Caco-2 (cell line): ENCODE data around the gene C11orf24. TPM values are rescaled to one million over a fixed set of nuclear protein-coding genes. Genes with fewer than 3 reads are reported as not detected.

Experiments used
- BruUV-seq: library from RNA; stranded (reverse); fragments of 400-500 nt; replicated peaks from 2 replicates; lab custom pipeline; 2021; lab: Mats Ljungman, UMichigan
- CTCF ChIA-PET: fragments of 300-600 bp; sonication (Branson Sonifier 250); formaldehyde crosslinking; loops from one replicate; lab custom pipeline; 2022; ENCODE audit warnings: antibody characterized with exemption; lab: Charles Lee
- POLR2A ChIA-PET: fragments of 300-600 bp; sonication (Branson Sonifier 250); formaldehyde crosslinking; loops from one replicate; lab custom pipeline; 2022; ENCODE audit warnings: antibody characterized with exemption; lab: Charles Lee
- DNase-seq, 2 experiments: peaks; one replicate each; pipeline versions ENCODE4 v3.0.0 to v3.0.0-alpha.2; 2020 to 2022
- H3K27me3 ChIP-seq: replicated peaks from 2 replicates; pipeline ENCODE4 v1.6.0; 2011; ENCODE audit warnings: low read length; ENCODE audit not compliant: control insufficient read depth, insufficient read depth
- H3K36me3 ChIP-seq: 2 replicates; pipeline ENCODE4 v1.5.1; 2011; ENCODE audit warnings: low read length; ENCODE audit not compliant: control insufficient read depth, insufficient read depth
- H3K4me1 ChIP-seq: fragments of 250-450 bp; sonication (Bioruptor Pico); 2 replicates; pipeline ENCODE4 v1.5.1; 2020; ENCODE audit warnings: mild to moderate bottlenecking
- H3K4me3 ChIP-seq: 2 replicates; pipeline ENCODE4 v1.5.1; 2011; ENCODE audit warnings: low read depth, mild to moderate bottlenecking, control low read depth, low read length
- H3K9me3 ChIP-seq: fragments of 250-450 bp; sonication (Bioruptor Pico); 2 replicates; pipeline ENCODE4 v1.5.1; 2020; ENCODE audit warnings: mild to moderate bottlenecking, moderate library complexity
- H3K27ac Mint-ChIP-seq: one replicate; pipeline ENCODE4 v1.8.0; 2022; ENCODE audit warnings: mixed read lengths; ENCODE audit not compliant: unreplicated experiment
- H3K27me3 Mint-ChIP-seq: one replicate; pipeline ENCODE4 v1.8.0; 2022; ENCODE audit warnings: mixed read lengths; ENCODE audit not compliant: insufficient read depth, unreplicated experiment
- H3K36me3 Mint-ChIP-seq: one replicate; pipeline ENCODE4 v1.8.0; 2022; ENCODE audit warnings: mild to moderate bottlenecking, mixed read lengths; ENCODE audit not compliant: insufficient read depth, unreplicated experiment
- H3K4me1 Mint-ChIP-seq: one replicate; pipeline ENCODE4 v1.8.0; 2022; ENCODE audit warnings: low read depth, mixed read lengths; ENCODE audit not compliant: unreplicated experiment
- H3K4me3 Mint-ChIP-seq: one replicate; pipeline ENCODE4 v1.8.0; 2022; ENCODE audit warnings: mild to moderate bottlenecking, moderate library complexity, mixed read lengths; ENCODE audit not compliant: unreplicated experiment
- H3K9me3 Mint-ChIP-seq: one replicate; pipeline ENCODE4 v1.8.0; 2022; ENCODE audit warnings: mixed read lengths; ENCODE audit not compliant: unreplicated experiment
- CTCF ChIP-seq, 2 experiments: fragments of 200-600 bp in 1 of 2; IDR thresholded peaks; 1 replicate in 1 of 2; 2 replicates in 1 of 2; pipeline versions ENCODE4 v1.5.1 to v1.8.0; 2011 to 2022; ENCODE audit warnings: antibody characterized with exemption in 1 of 2, control low read depth in 1 of 2, inconsistent platforms in 1 of 2, low read depth in 1 of 2, low read length in 1 of 2, mild to moderate bottlenecking in 1 of 2, moderate library complexity in 1 of 2; ENCODE audit not compliant: insufficient read depth in 1 of 2, severe bottlenecking in 1 of 2, unreplicated experiment in 1 of 2
- intact Hi-C: fragments of 100-400 bp; cut with micrococcal nuclease; formaldehyde crosslinking; loops from one replicate; pipeline ENCODE4 v1.10.0; 2022; ENCODE audit not compliant: unreplicated experiment
- total RNA-seq: library from RNA; stranded (reverse); gene quantifications from 2 replicates; pipeline ENCODE4 v1.2.3, GENCODE V29; 2022

Gene C11orf24
- total RNA-seq, 1 experiment from 2014 or later, result 79.8 TPM

GRCh38 chr11:68298659-68299516 is 27.1 kb upstream of the C11orf24 start:
- Mint-ChIP-seq H3K9me3 (peaks cover 3% of the 10 kb centered on the region), H3K36me3 (peaks cover 7% of the 10 kb centered on the region), H3K4me3 (peak overlapping the region; percentile 73), H3K4me1 (peaks cover 27% of the 10 kb centered on the region), H3K27ac (peak overlapping the region; percentile 89), H3K27me3 (no peaks in the 10 kb centered on the region)
- H3K36me3 ChIP-seq, result no peaks in the 10 kb centered on the region
- BruUV-seq, result TSS peak; percentile 78
- no peak for TF ChIP-seq CTCF (IDR thresholded peaks at IDR 0.05; ENCODE audit: insufficient read depth in 1 of 2, low read depth in 1 of 2, low read length in 1 of 2, severe bottlenecking in 1 of 2, unreplicated experiment in 1 of 2)
- intact Hi-C loops, result loop anchor here (2.0 to 10.0 kb wide), 3 partner anchors 44 to 174 kb away; partner anchors contain the start of gene CHKA
- H3K4me1 ChIP-seq, result peaks cover 39% of the 10 kb centered on the region
- CTCF ChIA-PET, result interaction anchor here (0.6 to 4.4 kb wide), 25 partner anchors 8 to 1083 kb away, joined by 3 to 100 read pairs (median 5); partner anchors contain the start of genes ALDH3B1, C11orf24 and LRP5
- POLR2A ChIA-PET, result interaction anchor here (0.8 to 4.0 kb wide), 10 partner anchors 12 to 83 kb away, joined by 3 to 43 read pairs (median 4); partner anchors contain the start of gene C11orf24
- H3K27me3 ChIP-seq, result no peaks in the 10 kb centered on the region
- H3K9me3 ChIP-seq, result peaks cover 5% of the 10 kb centered on the region
- no peak overlapping the region for H3K4me3 ChIP-seq
- DNase-seq, result peak; percentile 54 to 70

DNA sequence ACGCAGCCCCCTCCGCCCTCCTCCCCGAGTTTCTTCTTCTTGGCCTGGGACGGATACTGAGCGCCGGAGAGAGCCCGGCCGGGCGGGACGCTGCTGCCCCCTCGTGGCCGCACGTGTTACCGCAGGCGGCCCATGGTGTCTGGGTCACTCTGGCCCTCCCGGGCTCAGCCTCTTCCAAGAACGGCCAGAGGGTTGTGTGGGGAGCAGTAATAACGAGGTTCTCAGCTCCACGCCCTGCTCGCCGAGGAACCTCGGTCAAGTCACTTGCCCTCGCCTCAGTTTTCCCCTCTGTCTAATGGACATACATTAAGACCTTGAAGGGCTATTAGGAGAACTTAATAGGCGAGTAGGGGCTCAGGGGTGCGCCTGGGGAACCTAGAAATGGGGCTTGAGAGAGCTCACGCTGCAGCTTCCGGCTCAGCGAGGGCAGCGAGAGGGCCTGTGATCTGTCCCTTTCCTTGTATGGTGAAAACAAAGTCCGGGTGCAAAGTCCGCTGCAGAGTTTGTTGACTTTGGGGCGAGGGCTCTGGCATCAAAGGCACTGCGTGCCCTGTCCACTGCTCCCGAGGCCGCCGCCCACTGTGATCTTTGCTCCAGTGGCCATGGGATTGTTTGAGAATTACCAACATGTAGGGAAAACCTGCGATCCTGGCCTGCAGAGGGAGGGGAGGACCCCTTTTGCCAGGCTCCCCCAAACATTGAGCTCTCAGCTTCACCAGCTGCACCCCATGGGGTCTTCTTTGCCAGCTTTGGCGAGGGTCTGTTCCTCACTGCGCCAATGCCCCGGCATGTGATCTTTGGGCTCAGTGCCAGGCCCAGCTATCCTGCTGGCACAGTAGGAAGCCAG is 26.3 kb upstream of the C11orf24 start:
- H3K4me1 ChIP-seq, result peaks cover 37% of the 10 kb centered on the region
- no peaks in the 10 kb centered on the region for H3K9me3 ChIP-seq
- Mint-ChIP-seq H3K9me3 (no peaks in the 10 kb centered on the region), H3K4me3 (peak overlapping the region; percentile 73), H3K27me3 (no peaks in the 10 kb centered on the region), H3K36me3 (peaks cover 6% of the 10 kb centered on the region), H3K27ac (peak overlapping the region; percentile 89), H3K4me1 (peaks cover 27% of the 10 kb centered on the region)
- no peaks in the 10 kb centered on the region for H3K36me3 ChIP-seq
- no peaks in the 10 kb centered on the region for H3K27me3 ChIP-seq
- TF ChIP-seq CTCF (IDR thresholded peaks at IDR 0.05; ENCODE audit: insufficient read depth in 1 of 2, low read depth in 1 of 2, low read length in 1 of 2, severe bottlenecking in 1 of 2, unreplicated experiment in 1 of 2), result peak; percentile 100
- DNase-seq, result peak; percentile 96 to 98
- ChIA-PET POLR2A (interaction anchor here (0.5 to 4.0 kb wide), 11 partner anchors 8 to 133 kb away, joined by 3 to 43 read pairs (median 5); partner anchors contain the start of gene C11orf24), CTCF (interaction anchor here (0.6 to 4.4 kb wide), 29 partner anchors 9 to 1084 kb away, joined by 3 to 100 read pairs (median 5); partner anchors contain the start of genes ALDH3B1, C11orf24 and LRP5)
- H3K4me3 ChIP-seq, result peak overlapping the region; percentile 26
- no TSS peak for BruUV-seq
- intact Hi-C loops, result loop anchor here (2.0 to 10.0 kb wide), 6 partner anchors 27 to 173 kb away; partner anchors contain the start of genes C11orf24 and CHKA
